NT2/D1 (cell line): ENCODE measurements around the gene RPS6KC1.

Experiments
- DNase-seq: peaks from one replicate; pipeline ENCODE4 v3.0.0-alpha.2; 2011; ENCODE audit warnings: low read depth, low spot score
- H3K27me3 ChIP-seq: 2 replicates; pipeline ENCODE4 v1.6.0; 2011; ENCODE audit warnings: mild to moderate bottlenecking; ENCODE audit not compliant: insufficient read length, insufficient read depth
- H3K36me3 ChIP-seq: 2 replicates; pipeline ENCODE4 v1.6.1; 2011; ENCODE audit warnings: mild to moderate bottlenecking, low read length, mixed read lengths; ENCODE audit not compliant: insufficient read depth, insufficient read length
- H3K4me1 ChIP-seq: 2 replicates; pipeline ENCODE4 v1.5.1; 2011; ENCODE audit not compliant: insufficient read depth, insufficient read length
- H3K4me3 ChIP-seq: 2 replicates; pipeline ENCODE4 v1.5.1; 2011; ENCODE audit warnings: low read depth; ENCODE audit not compliant: insufficient read length
- H3K9ac ChIP-seq: 2 replicates; pipeline ENCODE4 v1.6.0; 2011; ENCODE audit warnings: low read depth; ENCODE audit not compliant: insufficient read length
- H3K9me3 ChIP-seq: 2 replicates; pipeline ENCODE4 v1.5.1; 2011; ENCODE audit warnings: mild to moderate bottlenecking, low read length; ENCODE audit not compliant: insufficient read depth
- SUZ12 ChIP-seq: IDR thresholded peaks from 2 replicates; pipeline ENCODE4 v1.6.1; 2011; ENCODE audit not compliant: insufficient read length, insufficient read depth; ENCODE audit errors: extremely low read depth
- YY1 ChIP-seq: IDR thresholded peaks from 2 replicates; pipeline ENCODE4 v1.6.1; 2011; ENCODE audit not compliant: insufficient read length, insufficient read depth
- ZNF274 ChIP-seq: IDR thresholded peaks from 2 replicates; pipeline ENCODE4 v1.6.1; 2011; ENCODE audit warnings: mild to moderate bottlenecking, low read depth, low read length

Gene RPS6KC1

DNA sequence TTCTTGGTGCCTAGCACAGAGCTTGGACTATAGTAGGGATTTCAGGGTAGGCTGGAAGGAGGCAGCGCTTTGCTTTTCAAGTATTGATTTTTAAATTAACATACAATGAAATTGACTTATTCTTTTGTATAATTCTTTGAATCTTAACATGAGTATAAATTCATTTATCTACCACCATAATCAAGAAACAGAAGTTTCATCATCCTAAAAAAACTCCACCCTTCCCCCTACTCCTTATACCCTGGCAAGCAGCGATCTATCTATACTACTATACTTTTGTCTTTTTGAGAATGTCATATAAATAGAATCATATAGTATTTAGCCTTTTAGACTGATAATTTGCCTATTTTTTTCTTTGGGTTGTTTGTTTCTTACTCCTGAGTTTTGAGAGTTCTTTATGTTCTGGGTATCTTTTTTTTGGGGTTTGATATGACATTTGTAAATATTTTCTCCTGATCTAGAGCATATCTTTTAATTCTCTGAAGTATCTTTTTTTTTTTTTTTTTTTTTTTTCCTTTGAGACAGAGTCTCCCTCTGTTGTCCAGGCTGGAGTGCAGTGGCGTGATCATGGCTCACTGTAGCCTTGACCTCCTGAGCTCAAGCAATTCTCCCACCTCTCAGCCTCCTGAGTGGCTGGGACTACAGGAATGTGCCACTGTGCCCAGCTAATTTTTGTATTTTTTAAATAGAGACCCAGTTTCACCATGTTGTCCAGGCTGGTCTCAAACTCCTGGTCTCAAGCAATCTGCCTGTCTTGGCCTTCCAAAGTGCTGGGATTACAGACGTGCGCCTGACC lies 6.4 kb downstream of the RPS6KC1 start:
- H3K4me3 ChIP-seq, result no peak overlapping the region
- H3K4me1 ChIP-seq, result no peaks in the 10 kb centered on the region
- H3K36me3 ChIP-seq, result peaks cover 6% of the 10 kb centered on the region
- no peak for TF ChIP-seq ZNF274
- TF ChIP-seq SUZ12, result no peak
- no peak for TF ChIP-seq YY1
- H3K27me3 ChIP-seq, result no peaks in the 10 kb centered on the region
- DNase-seq, result no peak
- no peak overlapping the region for H3K9ac ChIP-seq
- H3K9me3 ChIP-seq, result no peaks in the 10 kb centered on the region

DNA sequence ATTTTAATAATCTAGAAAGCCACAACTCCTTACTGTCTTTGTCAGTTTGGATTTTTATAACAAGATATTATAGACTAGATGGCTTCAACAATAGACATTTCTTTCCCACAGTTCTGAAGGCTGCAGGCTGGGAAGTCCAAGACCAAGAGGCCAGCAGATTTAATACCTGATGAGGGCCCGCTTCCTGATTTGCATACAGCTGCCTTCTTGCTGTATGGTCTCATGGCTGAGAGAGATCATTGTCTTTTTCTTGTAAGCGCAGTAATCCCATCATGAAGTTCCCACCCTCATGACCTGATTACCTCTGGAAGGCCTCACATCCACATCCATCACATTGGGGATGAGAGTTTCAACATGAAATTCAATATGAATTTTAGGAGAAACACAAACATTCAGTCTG lies 9.8 kb downstream of the RPS6KC1 start:
- Histone ChIP-seq H3K9me3 (no peaks in the 10 kb centered on the region), H3K4me1 (no peaks in the 10 kb centered on the region), H3K36me3 (no peaks in the 10 kb centered on the region), H3K27me3 (no peaks in the 10 kb centered on the region), H3K9ac (no peak overlapping the region), H3K4me3 (no peak overlapping the region)
- no peak for TF ChIP-seq ZNF274
- no peak for TF ChIP-seq SUZ12
- no peak for TF ChIP-seq YY1
- DNase-seq, result no peak

DNA sequence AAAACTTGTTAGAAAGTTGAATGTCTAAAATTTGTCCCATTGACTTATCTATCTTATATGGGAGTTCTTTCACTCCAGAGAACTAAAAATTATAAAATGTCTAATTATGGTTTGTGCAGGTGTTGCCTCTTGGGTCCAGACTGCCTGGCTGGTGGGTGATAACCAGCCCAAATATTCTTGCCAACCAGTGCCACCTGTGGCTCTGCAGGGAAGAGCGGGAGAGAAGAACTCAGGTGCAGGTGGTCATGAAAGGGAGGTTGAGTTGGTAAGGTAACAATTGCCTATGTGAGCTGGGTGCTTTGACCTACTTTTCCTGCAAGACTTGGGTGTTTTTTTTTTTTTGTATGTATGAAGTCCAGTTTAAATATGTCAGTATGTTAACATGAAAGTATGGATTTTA lies 10.2 kb downstream of the RPS6KC1 start:
- Histone ChIP-seq H3K4me3 (no peak overlapping the region), H3K9me3 (no peaks in the 10 kb centered on the region), H3K9ac (no peak overlapping the region), H3K4me1 (no peaks in the 10 kb centered on the region), H3K36me3 (no peaks in the 10 kb centered on the region), H3K27me3 (no peaks in the 10 kb centered on the region)
- no peak for DNase-seq
- TF ChIP-seq ZNF274 (no peak), YY1 (no peak), SUZ12 (no peak)

DNA sequence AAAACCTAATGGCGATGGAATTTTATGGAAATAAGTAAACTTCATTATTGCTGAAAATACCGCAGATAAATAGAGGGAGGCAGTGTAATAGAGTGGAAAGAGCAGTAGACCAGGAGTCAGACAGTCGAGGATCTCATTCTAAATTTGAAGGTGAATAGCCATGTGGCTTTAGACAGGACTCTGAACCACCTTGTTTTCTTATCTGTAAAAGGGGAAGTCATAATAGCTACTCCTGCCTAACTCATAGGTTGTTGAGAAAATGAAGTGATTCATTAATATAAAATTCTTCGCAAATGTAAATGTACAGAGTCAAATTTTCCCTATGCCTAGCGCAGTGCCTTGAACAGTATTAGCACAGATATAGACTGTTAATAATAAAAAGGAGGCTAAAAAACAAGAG lies 14.8 kb downstream of the RPS6KC1 start:
- H3K4me3 ChIP-seq, result no peak overlapping the region
- H3K9me3 ChIP-seq, result no peaks in the 10 kb centered on the region
- no peak overlapping the region for H3K9ac ChIP-seq
- H3K36me3 ChIP-seq, result no peaks in the 10 kb centered on the region
- no peaks in the 10 kb centered on the region for H3K4me1 ChIP-seq
- no peak for DNase-seq
- H3K27me3 ChIP-seq, result no peaks in the 10 kb centered on the region
- TF ChIP-seq YY1 (no peak), ZNF274 (no peak), SUZ12 (no peak)

DNA sequence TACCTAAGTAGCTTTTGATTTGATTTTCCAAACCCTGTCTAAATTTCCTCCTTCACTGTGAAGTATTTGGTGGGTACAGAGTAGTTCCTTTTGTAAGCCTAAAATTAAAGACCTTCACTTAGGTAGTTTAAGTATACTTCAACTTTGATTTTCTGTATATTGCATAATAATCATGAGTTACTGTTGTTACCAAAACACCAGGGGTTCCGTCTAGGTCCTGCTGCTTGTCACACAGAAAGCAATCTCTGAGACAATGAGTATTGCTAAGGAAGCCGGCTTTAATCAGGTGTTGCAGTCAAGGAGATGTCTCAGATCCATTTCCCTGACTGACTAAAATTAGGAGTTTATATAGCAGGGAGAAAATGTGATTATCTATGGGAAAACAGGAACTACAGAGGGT lies 15.3 kb downstream of the RPS6KC1 start:
- Histone ChIP-seq H3K27me3 (no peaks in the 10 kb centered on the region), H3K4me1 (no peaks in the 10 kb centered on the region), H3K9me3 (no peaks in the 10 kb centered on the region), H3K9ac (no peak overlapping the region), H3K4me3 (no peak overlapping the region), H3K36me3 (no peaks in the 10 kb centered on the region)
- no peak for DNase-seq
- TF ChIP-seq SUZ12 (no peak), ZNF274 (no peak), YY1 (no peak)

DNA sequence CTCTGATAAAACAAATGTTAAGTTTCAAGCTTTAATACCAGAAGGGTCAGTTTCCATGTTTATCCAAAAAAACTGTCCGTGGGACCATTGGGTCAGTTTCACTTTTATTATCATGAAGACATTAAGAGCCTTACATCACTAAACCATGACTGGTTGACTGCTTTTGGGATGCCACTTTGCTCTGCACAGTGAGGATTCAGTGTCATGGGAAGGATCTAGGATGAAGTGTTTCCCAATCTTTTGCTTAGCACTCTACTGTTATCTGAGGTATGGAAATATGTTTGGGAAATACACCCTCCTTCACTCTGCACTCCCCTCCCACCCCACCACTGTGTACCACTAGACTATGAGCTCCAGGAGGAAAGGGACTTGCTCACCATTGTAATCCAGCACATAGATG lies 16.3 kb downstream of the RPS6KC1 start:
- Histone ChIP-seq H3K36me3 (no peaks in the 10 kb centered on the region), H3K4me3 (no peak overlapping the region), H3K4me1 (no peaks in the 10 kb centered on the region), H3K9me3 (no peaks in the 10 kb centered on the region), H3K9ac (no peak overlapping the region), H3K27me3 (no peaks in the 10 kb centered on the region)
- no peak for TF ChIP-seq YY1
- TF ChIP-seq SUZ12, result no peak
- TF ChIP-seq ZNF274, result no peak
- no peak for DNase-seq

DNA sequence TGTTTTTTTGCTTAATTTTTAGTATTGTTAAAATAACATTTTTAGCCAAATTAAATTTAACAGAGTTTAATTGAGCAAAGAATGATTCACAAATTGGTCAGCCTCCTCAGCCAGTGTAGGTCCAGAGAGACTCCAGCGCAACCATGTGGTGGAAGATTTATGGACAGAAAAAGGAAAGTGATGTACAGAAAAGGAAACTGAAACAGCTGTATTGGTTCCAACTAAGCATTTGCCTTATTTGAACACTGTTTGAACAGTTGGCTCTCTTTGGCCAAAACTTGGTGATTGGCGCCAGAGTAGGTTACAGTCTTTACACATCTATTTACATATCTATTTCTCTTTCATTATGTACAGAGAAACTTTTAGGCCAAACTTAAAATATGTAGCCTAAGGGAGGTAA lies 19.4 kb downstream of the RPS6KC1 start:
- Histone ChIP-seq H3K9me3 (no peaks in the 10 kb centered on the region), H3K4me1 (no peaks in the 10 kb centered on the region), H3K36me3 (peaks cover 2% of the 10 kb centered on the region), H3K9ac (no peak overlapping the region), H3K27me3 (no peaks in the 10 kb centered on the region), H3K4me3 (no peak overlapping the region)
- TF ChIP-seq YY1 (no peak), ZNF274 (no peak), SUZ12 (no peak)
- no peak for DNase-seq
